GM23248 (cell line): ENCODE measurements around the gene ALDH5A1.

Experiments used
- EZH2 ChIP-seq: fragments of 200-600 bp; sonication (generic); IDR thresholded peaks from 2 replicates; pipeline ENCODE4 v1.6.1; 2018; ENCODE audit warnings: antibody characterized with exemption, mild to moderate bottlenecking; ENCODE audit not compliant: insufficient read depth, poor library complexity, severe bottlenecking
- EZH2phosphoT487 ChIP-seq: fragments of 200-600 bp; sonication (generic); IDR thresholded peaks from 2 replicates; pipeline ENCODE4 v1.6.1; 2018; ENCODE audit warnings: antibody characterized with exemption, moderate library complexity, mild to moderate bottlenecking, low read depth; ENCODE audit not compliant: insufficient read depth

GRCh38 chr6:24565196-24565595, 70.4 kb downstream of the ALDH5A1 start:
- TF ChIP-seq EZH2 (no peak), EZH2phosphoT487 (no peak)
